GM19455 (cell line): ENCODE data around the gene CIAO2B.

ENCODE experiments used
- ATAC-seq: cut with Tn5 transposase; IDR thresholded peaks from one replicate; pipeline ENCODE4 v1.9.1; 2021; ENCODE audit not compliant: unreplicated experiment

Gene CIAO2B

GRCh38 chr16:66890799-66891198, 43.4 kb downstream of the CIAO2B start:
- ATAC-seq = no peak

- ATAC-seq = no peak
Observed at GRCh38 chr16:66889622-66890021, 44.6 kb downstream of the CIAO2B start.

DNA sequence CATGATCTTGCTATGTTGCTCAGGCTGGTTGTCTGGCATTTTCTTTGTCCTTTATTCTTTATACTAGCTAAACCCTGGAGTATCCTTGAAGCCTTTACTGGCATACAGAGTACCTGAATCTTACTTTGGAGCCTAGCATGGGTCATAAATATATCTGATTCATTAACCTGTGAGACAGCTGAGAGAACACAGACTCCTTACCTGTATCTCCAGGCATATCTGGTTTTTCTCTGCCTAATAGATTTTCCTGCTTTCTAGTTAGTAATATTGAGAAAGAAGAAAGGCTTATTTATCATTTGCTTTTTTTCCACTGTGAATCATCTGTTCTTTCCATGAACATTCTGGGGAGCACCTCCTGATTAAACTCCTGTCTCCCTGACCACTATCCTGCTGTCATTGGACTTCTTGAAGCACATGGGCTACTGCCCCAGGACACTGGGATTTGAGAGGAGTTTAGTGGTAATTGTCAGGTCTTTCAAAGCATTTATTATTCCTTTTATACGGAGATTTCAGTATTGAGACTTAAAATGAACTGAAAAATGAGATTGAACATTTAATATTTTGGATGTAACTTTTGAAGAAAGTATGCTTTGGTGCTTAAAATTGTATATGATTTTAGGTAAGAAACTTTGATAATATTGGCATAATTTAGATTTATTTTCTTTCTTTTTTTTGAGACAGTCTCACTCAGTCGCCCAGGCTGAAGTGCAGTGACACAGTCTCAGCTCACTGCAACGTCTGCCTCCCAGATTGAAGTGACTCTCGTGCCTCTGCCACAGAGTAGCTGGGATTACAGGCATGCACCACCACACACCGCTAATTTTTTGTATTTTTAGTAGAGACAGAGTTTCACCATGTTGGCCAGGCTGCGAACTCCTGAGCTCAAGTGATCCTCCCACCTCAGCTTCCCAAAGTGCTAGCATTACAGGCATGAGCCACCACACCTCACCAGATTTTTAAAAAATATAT, 45.3 kb downstream of the CIAO2B start:
- ATAC-seq = no peak

DNA sequence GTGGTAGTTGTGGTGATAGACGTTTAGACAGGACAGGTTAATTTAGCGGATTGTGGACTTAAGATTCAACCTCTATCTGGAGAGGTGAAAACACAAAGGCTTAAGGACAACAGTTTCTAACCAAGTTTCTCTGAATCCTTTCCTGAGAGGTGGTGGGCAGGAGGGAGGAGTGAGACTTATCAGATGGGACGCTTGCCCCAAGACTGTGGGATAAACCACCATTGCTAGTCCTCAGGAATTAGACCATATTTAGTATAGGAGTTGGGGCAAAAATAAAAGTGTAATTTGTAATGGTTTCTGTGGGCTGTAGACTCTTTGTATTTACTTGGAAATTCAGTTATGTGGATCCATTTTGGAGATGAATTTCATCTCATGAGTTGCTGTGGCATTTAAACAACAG, 47.3 kb downstream of the CIAO2B start:
- ATAC-seq = no peak

- ATAC-seq = no peak
Observed at GRCh38 chr16:66886321-66886720, 47.9 kb downstream of the CIAO2B start.

DNA sequence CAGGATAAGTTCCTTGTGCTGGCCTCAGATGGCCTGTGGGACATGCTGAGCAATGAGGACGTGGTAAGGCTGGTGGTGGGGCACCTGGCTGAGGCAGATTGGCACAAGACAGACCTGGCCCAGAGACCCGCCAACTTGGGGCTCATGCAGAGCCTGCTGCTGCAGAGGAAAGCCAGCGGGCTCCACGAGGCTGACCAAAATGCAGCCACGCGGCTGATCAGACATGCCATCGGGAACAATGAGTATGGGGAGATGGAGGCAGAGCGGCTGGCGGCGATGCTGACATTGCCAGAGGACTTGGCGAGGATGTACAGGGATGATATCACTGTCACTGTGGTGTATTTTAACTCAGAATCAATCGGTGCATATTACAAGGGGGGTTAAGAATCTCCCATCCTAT, 48.7 kb downstream of the CIAO2B start:
- no peak for ATAC-seq

GRCh38 chr16:66882702-66883101, 51.5 kb downstream of the CIAO2B start:
- ATAC-seq = no peak
